Activated CD8-positive, alpha-beta T cell treated with anti-CD3 and anti-CD28 coated beads for 36 hours (primary cell): ENCODE data around the gene PPT2. TPM values are rescaled to one million over a fixed set of nuclear protein-coding genes. Genes with fewer than 3 reads are reported as not detected.

Source experiments
- ATAC-seq: fragments of 200-7000 bp; cut with Tn5 transposase; one replicate; pipeline ENCODE4 v1.10.0; 2021; ENCODE audit warnings: mild to moderate bottlenecking, moderate library complexity
- CTCF ChIA-PET: fragments of 350-600 bp; sonication (Branson Sonifier 250); formaldehyde crosslinking; loops from one replicate; lab custom pipeline; 2021; ENCODE audit warnings: antibody characterized with exemption; lab: Charles Lee
- POLR2A ChIA-PET: fragments of 350-600 bp; sonication (Branson Sonifier 250); formaldehyde crosslinking; loops from one replicate; lab custom pipeline; 2021; ENCODE audit warnings: antibody characterized with exemption; lab: Charles Lee
- DNase-seq: peaks from one replicate; pipeline ENCODE4 v3.0.0-alpha.2; 2020
- H3K27ac Mint-ChIP-seq: one replicate; pipeline ENCODE4 v1.8.0; 2021; ENCODE audit warnings: mild to moderate bottlenecking, mixed read lengths
- H3K27me3 Mint-ChIP-seq: one replicate; pipeline ENCODE4 v1.8.0; 2021; ENCODE audit warnings: mixed read lengths
- H3K36me3 Mint-ChIP-seq: one replicate; pipeline ENCODE4 v1.8.0; 2021; ENCODE audit warnings: low read depth, mixed read lengths
- H3K4me1 Mint-ChIP-seq: one replicate; pipeline ENCODE4 v1.8.0; 2021; ENCODE audit warnings: low read depth, mixed read lengths
- H3K4me3 Mint-ChIP-seq: one replicate; pipeline ENCODE4 v1.8.0; 2021; ENCODE audit warnings: mild to moderate bottlenecking, moderate library complexity, mixed read lengths
- H3K9me3 Mint-ChIP-seq: one replicate; pipeline ENCODE4 v1.8.0; 2021; ENCODE audit warnings: mixed read lengths
- intact Hi-C: fragments of 100-400 bp; cut with micrococcal nuclease; formaldehyde crosslinking; loops from one replicate; pipeline ENCODE4 v1.10.0; 2022
- total RNA-seq, 2 experiments: library from RNA; stranded (reverse); gene quantifications; one replicate each; pipeline ENCODE4 v1.2.3, GENCODE V29; 2021
- TF ChIP-seq, protein P1 (sequence below): fragments of 200-600 bp; IDR thresholded peaks from one replicate; pipeline ENCODE4 v1.8.0; 2022; ENCODE audit warnings: antibody characterized with exemption, mild to moderate bottlenecking

The PPT2 gene
- total RNA-seq, 2 experiments from 2014 or later = 14.4 to 21.7 TPM

DNA sequence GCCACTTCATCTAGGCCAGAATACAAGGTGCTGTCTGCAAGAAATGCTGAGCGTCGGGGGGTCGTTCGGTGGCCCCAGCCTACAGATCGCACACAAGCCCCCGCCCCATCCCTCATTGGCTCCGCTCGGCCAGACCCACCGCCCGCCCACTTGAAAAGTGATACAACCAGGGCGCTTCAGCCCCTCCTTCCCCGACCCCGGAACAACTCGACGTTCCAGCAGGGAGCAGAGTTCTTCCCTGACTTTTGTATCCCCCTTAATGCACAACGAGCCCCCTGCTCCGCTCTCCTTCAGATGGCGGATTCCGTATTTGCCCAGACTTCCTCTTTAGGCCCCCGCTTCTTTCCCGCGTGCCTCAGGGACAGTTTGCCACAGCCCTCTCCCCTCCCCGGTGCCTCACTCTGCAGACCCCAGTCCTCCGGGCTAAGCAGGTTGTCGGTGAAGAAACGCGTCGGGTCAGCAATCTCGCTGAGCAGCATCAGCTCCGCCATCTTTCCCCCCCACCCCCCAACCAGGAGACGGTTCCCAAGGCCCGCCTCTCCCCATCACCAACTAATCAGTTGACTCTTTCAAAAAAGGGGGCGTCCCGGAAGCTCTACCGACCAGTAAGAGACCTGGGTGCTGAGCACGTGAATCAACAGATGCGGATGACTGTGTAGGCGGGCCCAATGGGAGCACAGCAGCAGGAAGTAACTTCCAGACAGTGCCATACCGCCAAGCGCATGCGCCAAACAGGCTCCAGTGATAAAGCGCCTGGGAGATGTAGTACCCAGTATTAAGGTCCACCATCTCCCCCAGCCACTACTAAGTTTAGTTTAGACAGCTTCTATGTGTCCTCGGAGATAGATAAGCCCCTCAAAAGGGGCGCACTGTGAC is 26.0 kb upstream of the PPT2 start, which contains the start of gene ATF6B:
ATF6B (minus strand) TSS at position 530 of the 876 bp plus-strand sequence; CDS start at position 491, 39 bp downstream.
- DNase-seq = peak; percentile 100
- H3K4me1 Mint-ChIP-seq = peaks cover 37% of the 10 kb centered on the region
- peak within 1 kb of the TSS; percentile 97 for H3K27ac Mint-ChIP-seq
- H3K27me3 Mint-ChIP-seq = no peaks in the 10 kb centered on the region
- TF ChIP-seq, protein P1, sequence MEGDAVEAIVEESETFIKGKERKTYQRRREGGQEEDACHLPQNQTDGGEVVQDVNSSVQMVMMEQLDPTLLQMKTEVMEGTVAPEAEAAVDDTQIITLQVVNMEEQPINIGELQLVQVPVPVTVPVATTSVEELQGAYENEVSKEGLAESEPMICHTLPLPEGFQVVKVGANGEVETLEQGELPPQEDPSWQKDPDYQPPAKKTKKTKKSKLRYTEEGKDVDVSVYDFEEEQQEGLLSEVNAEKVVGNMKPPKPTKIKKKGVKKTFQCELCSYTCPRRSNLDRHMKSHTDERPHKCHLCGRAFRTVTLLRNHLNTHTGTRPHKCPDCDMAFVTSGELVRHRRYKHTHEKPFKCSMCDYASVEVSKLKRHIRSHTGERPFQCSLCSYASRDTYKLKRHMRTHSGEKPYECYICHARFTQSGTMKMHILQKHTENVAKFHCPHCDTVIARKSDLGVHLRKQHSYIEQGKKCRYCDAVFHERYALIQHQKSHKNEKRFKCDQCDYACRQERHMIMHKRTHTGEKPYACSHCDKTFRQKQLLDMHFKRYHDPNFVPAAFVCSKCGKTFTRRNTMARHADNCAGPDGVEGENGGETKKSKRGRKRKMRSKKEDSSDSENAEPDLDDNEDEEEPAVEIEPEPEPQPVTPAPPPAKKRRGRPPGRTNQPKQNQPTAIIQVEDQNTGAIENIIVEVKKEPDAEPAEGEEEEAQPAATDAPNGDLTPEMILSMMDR = no peak
- intact Hi-C loops = no loop called here
- no peaks in the 10 kb centered on the region for H3K9me3 Mint-ChIP-seq
- peak; percentile 93 for ATAC-seq
- CTCF ChIA-PET = interaction anchor here (0.7 to 4.4 kb wide), 10 partner anchors 10 to 126 kb away, joined by 3 to 41 read pairs (median 5); partner anchors contain the start of genes GPSM3 and PRRT1
- peak within 1 kb of the TSS; percentile 98 for H3K4me3 Mint-ChIP-seq
- POLR2A ChIA-PET = interaction anchor here (0.9 to 4.2 kb wide), 7 partner anchors 10 to 156 kb away, joined by 3 to 23 read pairs (median 4); partner anchors contain the start of genes DXO, GPSM3 and RNF5
- H3K36me3 Mint-ChIP-seq = peaks cover 17% of the 10 kb centered on the region

- Mint-ChIP-seq H3K9me3 (no peaks in the 10 kb centered on the region), H3K4me1 (peaks cover 37% of the 10 kb centered on the region), H3K36me3 (peaks cover 17% of the 10 kb centered on the region), H3K4me3 (peak overlapping the region; percentile 98), H3K27me3 (no peaks in the 10 kb centered on the region), H3K27ac (peak overlapping the region; percentile 97)
- DNase-seq (no peak), ATAC-seq (no peak)
- ChIA-PET CTCF (interaction anchor here (0.8 to 4.4 kb wide), 9 partner anchors 10 to 125 kb away, joined by 3 to 41 read pairs (median 6); partner anchors contain the start of genes AGPAT1 and PRRT1), POLR2A (interaction anchor here (0.9 to 4.2 kb wide), 7 partner anchors 11 to 843 kb away, joined by 3 to 23 read pairs (median 5); partner anchors contain the start of genes GPSM3, RNF5 and TNXB)
- TF ChIP-seq, protein P1 = no peak
- intact Hi-C loops = no loop called here
Observed at GRCh38 chr6:32128751-32129296, 25.1 kb upstream of the PPT2 start.

DNA sequence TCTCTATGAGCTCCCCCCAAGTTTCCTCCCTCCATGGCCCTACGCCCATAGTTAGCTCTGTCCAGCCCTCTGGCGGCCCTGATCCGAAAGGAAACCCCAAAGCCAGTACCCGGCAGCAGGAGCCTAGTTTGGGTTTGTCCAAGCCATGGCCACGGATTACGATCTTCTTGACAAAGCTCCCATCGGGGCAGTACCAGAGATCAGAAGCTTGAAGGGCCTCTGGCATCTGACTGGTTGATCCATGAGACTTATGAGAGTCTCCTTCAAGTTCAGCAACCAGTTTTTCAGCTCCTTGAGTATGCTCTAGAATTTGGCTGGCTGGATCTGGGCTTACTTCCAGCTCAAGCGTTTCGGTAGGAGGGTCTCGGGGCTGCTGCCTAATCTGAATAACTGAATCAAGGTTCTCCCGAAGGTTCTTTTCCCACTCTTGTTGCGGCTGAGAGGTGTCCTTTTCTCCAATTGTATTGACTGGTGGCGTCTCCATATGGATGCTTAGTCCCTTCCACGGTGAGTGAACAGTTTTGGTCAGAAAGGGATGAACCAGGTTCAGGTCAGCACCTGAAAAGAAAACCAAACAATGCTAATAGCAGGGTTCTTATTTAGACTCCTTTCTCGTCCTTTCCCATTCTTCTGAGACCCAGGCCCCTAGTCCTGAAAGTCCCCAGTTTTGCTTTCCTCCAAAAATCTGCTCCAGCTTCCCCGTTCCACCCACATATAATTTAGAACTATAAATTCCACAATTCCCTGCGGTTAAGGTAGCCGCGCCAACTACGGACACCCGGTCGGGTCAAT is 24.4 kb upstream of the PPT2 start:
- intact Hi-C loops = loop anchor here (2.0 kb wide), 1 partner anchor 65 kb away; no protein-coding TSS in a partner anchor
- Mint-ChIP-seq H3K4me3 (peak overlapping the region; percentile 90), H3K27me3 (no peaks in the 10 kb centered on the region), H3K4me1 (peaks cover 34% of the 10 kb centered on the region), H3K27ac (peak overlapping the region; percentile 94), H3K9me3 (no peaks in the 10 kb centered on the region), H3K36me3 (peaks cover 11% of the 10 kb centered on the region)
- TF ChIP-seq, protein P1 = no peak
- no peak for ATAC-seq
- DNase-seq = no peak
- ChIA-PET CTCF (interaction anchor here (0.7 to 4.4 kb wide), 9 partner anchors 9 to 125 kb away, joined by 3 to 41 read pairs (median 6); partner anchors contain the start of genes AGPAT1, PBX2 and PRRT1), POLR2A (interaction anchor here (0.8 to 4.2 kb wide), 10 partner anchors 12 to 843 kb away, joined by 3 to 23 read pairs (median 4); partner anchors contain the start of genes RNF5 and TNXB)

DNA sequence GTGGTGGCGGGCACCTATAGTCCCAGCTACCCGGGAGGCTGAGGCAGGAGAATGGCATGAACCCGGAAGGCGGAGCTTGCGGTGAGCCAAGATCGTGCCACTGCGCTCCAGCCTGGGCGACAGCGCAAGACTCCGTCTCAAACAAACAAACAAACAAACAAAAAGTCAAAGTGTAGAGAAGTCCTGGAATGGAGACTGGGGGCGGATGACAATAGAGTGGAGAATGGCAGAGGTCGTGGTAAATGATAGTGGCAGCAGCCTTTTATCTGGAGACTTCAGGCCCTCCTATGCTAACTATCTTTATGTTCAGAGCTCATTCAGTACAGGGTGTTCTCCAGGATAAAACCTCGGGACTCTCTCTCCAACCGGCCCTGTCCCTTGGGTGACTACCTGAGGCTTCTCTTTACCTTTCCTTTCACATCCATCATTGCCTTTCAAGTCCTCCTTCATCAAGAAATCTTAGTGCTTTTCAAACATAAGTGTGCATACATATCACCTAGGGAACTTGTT is 22.4 kb upstream of the PPT2 start:
- Mint-ChIP-seq H3K4me1 (peaks cover 26% of the 10 kb centered on the region), H3K27ac (no peak overlapping the region), H3K36me3 (peaks cover 6% of the 10 kb centered on the region), H3K9me3 (no peaks in the 10 kb centered on the region), H3K4me3 (peak overlapping the region; percentile 52), H3K27me3 (no peaks in the 10 kb centered on the region)
- POLR2A ChIA-PET = interaction anchor here (2.4 kb wide), 1 partner anchor 48 kb away, joined by 8 read pairs; no protein-coding TSS in a partner anchor
- TF ChIP-seq, protein P1 = no peak
- intact Hi-C loops = loop anchor here (2.0 kb wide), 1 partner anchor 63 kb away; no protein-coding TSS in a partner anchor
- ATAC-seq (no peak), DNase-seq (no peak)
- CTCF ChIA-PET = no interaction called here
